HG02943 (cell line): ENCODE data around the gene KDELR1.
A peak's percentile ranks its signal among the peaks of the same experiment; 100 is the strongest.

Experiments
- ATAC-seq: cut with Tn5 transposase; IDR thresholded peaks from one replicate; pipeline ENCODE4 v1.9.1; 2021; ENCODE audit warnings: mild to moderate bottlenecking, low read depth, moderate library complexity; ENCODE audit not compliant: unreplicated experiment

KDELR1 gene

DNA sequence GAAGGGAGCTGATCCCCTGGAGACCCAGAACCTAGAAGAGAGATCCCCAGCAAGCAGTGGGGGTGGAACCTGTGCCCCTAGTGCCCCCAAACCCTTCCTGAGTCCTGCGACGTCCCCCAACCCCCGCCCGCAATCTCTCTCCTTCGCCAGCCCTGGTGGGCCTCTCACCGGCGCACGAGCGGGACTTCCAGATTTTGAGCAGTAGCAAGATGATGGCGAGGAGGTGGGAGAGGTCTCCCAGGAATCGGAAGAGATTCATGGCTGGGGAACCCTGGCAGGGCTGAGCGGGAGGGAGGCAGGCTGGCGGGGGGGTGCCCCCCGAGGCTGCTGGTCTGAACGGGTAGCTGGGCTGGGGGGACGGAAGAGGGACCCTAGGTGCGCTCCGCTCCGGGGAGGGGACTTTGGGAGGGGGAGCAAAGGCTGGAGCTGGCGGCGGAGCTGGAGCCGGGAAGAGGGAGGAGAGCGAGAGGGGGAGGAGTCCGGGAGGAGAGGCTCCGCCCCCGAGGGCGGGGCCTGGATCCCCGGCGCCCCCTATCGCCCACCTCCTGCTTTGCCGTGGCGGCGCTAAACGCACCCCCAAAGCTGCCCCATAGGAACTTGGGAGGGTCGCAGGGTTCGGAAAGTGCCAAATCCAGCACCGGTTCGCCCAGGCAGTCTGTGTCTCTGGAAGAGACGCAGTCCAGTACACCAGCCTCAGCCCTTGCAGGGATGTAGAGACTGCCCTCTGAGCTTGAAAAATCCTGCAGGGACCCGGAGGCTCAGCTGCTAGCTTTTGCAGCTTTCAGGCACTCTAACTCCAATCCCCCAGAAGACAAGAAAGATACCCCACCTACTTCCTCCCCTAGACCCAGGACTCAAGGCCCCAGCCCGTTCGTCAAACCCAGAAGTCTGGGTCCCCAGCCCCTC, at the start of gene KDELR1:
KDELR1 (minus strand) TSS at position 452 of the 906 bp plus-strand sequence; CDS start at position 259, 193 bp downstream.
- peak; percentile 75 for ATAC-seq

DNA sequence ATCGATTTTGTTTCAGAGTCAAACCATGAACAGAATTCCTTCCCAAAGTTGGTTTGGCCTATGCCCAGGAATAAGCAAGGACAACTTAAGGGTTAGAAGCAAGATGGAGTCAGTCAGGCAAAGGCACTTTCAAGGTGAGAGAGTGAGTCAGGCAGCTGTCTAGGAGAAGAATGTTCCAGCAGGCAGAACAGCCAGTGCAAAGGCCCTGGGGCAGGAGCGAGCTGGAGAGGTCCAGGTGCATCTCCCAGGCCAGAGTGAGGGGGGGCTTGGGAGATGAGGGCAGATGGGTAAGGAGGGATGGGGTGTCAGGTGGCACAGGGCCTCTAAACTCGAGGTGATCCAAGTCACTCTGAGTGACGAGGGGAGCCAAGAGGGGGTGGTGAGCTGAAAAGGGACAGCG, 45.2 kb upstream of the KDELR1 start:
- ATAC-seq, result no peak

DNA sequence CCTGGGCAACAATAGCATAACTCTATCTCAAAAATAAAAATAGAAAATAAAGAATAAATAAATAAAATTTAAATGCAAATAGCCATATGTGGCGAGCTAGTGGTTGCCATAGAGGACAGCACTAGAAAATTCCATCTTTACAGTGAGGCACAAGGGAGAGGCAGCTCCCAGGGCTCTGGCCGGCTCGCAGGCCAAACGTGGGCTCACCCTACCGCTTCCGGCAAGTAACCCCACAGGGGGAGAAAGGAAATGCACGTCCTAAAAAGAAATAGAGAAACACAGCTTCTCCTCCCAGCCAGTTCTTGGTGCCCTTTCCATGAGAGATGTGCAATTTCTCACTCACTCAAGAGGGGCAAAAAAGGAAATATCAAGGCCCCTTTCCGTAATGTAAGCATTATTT, 42.0 kb upstream of the KDELR1 start:
- ATAC-seq, result no peak

DNA sequence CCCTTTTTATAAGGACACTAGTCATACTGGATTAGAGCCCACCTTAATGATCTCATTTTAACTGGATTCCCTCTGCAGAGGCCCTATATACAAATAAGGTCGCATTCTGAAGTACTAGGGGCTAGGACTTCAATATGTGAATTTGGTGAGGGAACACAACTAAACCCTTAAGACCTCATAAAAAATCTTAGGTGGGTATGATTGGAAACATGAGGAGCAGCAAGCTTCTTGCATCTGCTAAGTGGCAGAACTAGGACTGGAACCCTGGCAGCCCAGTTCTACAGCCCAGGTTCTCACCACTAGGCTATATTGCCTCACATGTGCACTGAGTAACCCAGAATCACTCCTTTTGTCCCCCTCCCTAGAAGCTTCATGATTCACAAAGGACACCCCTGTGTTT, 37.3 kb upstream of the KDELR1 start:
- ATAC-seq, result no peak

DNA sequence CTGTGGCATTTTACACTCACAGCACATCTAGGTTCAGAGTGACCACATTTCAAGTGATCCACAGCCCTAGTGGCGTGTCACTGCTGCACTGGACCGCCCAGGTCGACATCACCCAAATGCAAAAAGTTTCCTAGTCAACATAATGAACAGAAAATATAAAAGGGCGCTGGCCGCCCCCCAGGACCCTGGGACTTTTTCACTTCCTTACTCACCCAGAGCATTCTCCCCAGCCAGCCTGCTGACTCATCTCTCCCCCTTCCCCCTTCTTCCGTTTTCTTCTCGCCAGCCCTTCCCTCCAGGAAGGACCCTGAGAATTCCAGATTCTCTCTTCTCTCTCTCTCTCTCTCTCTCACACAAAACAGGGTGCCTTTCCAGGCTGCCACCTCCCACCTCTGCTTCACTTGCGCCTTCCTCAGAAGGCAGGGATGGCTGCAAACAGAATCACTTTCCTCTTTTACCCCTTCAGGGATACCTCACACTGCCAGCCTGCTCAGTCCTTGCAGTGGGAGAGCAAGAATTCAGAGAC, 33.4 kb upstream of the KDELR1 start:
- no peak for ATAC-seq

DNA sequence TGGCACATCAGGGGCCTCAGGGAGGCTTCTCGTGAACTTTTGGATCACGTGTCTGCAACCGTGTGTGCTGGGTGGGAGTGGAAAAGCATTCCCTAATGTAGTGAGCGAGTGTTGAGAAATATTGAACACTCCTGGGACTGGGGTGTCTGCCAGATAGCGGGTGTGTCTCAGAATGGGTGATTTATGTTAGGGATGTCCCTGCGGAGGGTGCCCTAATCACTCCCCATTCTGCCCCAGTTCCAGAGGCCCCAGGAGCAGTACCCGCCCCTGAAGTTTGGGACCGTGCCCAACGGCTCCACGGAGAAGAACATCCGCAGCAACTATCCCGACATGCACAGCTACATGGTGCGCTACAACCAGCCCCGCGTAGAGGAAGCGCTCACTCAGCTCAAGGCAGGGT, 30.2 kb upstream of the KDELR1 start:
- no peak for ATAC-seq

DNA sequence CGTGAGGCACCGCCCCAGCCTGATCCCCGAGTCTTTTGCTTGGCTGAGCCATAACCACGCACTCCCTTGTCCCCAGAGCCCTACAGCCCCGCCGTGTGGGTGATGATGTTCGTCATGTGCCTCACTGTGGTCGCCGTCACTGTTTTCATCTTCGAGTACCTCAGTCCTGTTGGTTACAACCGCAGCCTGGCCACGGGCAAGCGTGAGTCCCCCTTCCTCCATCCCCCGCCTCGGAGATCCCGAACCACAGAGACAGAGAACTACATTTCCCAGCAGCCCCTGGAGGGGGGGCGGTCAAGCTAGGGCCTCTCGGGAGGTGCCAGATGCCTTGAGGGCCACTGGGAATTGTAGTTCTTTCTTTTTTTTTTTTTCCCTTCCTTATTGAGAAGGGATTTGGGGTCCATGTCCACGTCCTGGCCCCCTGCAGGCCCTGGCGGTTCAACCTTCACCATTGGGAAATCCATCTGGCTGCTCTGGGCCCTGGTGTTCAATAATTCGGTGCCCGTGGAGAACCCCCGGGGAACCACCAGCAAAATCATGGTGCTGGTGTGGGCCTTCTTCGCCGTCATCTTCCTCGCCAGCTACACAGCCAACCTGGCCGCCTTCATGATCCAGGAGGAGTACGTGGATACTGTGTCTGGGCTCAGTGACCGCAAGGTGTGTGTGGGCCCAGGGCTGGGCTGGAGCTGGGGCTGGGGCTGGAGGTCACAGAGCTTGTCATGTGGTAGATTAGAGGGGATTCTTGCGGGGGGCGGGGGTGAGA, 28.0 kb upstream of the KDELR1 start:
- no peak for ATAC-seq

DNA sequence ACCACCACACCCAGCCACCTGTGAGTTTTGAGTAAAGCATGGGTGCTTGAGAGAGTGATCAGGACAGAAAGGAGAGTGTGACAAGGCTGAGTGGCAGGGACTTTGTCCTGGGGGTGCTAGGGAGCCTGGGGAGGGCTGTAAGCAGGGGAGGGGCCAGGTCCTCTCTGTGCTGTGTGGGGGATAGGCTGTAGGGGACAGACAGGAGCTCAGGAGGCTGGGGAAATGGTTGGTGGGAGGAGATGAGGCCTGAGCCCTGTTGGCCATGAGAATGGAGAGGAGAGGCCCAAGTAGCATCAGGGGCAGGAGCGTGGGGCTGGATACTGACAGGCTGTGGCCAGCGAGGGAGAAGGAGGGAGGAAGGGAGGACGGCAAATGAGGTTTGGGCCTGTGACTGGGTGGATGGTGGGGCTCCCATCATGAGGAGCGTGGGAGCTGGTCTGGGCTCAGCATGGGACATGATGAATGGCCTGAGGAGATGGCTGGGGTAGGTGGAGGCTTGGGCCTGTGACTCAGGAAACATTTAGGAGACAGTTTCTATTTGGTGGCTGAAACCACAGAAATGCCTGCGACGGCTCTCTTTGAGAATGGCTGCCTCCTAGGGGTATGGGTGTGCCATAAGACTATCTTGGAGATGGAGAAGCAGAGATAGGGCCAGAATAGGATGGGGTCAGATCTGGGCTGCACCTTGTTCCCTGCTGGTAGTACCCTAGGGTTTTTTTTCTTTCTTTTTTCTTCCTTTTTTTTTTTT, 27.1 kb upstream of the KDELR1 start:
- no peak for ATAC-seq

DNA sequence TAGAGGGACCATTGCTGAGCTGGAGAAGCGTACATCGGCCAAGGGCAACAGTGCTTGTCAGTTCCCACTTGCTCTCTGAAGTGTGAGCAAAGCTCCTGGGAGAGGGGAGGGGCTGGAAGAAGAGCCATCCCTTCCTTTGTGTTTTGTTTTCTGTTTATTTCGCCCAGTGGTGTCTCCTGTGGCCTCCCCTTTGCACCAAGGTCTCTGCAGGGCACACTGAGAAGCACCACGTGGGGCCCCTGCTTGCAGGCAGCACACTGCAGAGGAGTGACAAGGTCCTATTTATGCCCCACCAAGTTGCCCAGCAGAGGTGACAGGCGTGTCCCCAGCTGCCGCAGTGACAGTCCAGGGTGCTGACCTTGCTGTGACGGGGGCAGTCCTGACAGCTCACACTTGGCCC, 26.1 kb upstream of the KDELR1 start:
- ATAC-seq, result no peak

DNA sequence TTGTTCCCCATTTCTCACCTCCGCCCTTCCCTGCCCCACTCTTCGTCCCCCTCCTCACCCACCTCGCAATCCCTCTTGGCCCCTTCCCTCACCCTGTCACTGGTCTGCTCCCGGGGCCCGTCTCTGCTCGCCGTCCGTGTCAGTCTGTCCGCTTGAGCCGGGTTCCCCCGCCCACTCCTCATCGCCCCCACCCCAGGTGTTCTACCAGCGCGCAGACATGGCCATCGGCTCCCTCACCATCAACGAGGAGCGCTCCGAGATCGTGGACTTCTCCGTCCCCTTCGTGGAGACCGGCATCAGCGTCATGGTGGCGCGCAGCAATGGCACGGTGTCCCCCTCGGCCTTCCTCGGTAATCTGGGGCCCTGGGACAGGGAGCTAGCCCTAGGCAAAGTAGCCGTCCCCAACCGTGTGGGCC, 24.5 kb upstream of the KDELR1 start:
- ATAC-seq, result no peak

DNA sequence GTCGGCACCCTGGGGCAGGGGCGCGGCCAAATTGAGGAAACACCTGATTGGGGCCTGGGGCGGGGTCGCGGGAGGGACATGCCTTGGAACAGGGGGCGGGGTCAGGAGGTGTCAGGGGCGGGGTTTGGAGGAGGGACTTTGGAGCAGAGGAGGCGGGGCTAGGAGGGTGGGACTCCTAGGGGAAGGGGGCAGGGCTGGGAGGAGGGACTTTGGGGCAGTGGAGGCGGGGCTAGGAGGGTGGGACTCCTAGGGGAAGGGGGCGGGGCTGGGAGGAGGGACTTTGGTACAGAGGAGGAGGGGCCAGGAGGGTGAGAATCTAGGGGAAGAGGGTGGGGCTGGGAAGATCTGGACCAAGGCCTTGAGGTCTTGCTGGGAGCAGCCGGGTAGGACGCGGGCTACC, 24.0 kb upstream of the KDELR1 start:
- no peak for ATAC-seq

DNA sequence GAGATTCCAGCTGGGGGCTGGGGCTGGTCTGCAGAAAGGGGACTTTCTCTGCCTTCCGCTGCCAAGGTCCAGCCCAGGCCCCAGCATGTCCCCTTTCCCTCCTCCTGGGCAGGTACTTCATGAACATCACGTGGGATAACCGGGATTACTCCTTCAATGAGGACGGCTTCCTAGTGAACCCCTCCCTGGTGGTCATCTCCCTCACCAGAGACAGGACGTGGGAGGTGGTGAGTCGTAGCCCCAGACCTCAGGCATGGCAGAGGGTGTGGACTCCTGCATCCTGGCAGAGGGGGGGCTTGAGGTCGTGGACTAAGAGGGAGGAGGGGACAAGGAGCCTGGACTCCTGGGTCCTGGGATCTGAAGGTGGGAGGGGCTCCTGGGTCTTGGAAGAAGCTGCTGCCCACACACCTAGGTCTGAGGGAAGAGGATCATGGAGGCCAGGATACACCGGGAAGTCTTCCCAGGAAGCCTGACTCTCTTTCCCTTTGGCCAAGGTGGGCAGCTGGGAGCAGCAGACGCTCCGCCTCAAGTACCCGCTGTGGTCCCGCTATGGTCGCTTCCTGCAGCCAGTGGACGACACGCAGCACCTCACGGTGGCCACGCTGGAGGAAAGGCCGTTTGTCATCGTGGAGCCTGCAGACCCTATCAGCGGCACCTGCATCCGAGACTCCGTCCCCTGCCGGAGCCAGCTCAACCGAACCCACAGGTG, 22.7 kb upstream of the KDELR1 start:
- ATAC-seq, result no peak

DNA sequence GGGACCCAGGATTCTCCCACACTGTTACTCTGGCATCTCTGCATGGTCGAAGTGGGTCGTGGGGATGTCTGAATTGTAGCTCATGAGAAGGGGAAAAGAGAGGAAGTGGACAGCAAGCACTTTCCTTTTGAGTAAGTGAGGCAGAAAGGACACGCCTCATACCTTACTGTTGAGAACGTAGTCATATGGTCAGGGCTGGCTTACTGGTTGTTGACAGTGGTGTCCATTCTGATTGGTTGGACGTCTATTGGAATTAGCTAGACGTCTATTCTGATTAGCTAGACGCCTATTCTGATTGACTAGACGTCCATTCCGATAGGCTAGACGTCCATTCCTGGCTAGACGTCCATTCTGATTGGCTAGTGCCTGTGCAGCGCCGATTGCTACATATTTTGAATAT, 14.5 kb upstream of the KDELR1 start:
- ATAC-seq, result no peak

DNA sequence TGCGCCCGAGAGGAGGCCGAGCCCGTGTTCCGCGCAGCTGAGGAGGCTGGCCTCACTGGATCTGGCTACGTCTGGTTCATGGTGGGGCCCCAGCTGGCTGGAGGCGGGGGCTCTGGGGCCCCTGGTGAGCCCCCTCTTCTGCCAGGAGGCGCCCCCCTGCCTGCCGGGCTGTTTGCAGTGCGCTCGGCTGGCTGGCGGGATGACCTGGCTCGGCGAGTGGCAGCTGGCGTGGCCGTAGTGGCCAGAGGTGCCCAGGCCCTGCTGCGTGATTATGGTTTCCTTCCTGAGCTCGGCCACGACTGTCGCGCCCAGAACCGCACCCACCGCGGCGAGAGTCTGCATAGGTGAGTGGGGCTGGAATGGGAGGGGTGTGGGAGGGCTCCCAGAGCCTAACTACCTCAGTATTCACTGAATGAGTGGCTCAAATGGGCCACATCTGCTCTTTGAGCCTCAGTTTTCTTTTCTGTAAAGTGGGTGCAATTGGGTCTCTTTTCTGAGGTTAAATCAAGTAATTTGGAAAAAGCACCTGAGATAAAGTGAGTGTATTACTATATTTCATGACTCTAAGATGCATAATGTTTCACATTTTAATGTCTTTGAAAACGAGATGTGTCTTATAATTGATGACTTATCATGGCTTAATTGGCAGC, 13.8 kb upstream of the KDELR1 start:
- ATAC-seq, result no peak

DNA sequence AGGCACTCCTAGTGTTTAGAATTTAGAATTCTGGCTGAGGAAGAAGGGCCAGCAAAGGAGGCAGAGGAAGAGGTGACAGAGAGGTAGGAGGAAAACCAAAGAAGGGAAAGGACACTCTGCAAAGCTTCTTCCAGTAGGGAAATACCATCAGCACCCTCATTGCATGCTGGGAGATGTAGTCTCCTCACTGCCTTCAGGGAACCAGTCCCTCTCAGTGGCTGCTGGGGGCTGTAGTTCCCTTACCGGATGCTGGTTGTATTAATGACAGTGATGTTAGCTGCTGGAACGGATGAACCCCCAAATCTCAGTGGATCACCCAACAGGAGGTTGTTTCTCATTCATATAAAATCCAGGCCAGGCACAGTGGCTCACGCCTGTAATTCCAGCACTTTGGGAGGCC, 12.3 kb upstream of the KDELR1 start:
- ATAC-seq, result no peak

DNA sequence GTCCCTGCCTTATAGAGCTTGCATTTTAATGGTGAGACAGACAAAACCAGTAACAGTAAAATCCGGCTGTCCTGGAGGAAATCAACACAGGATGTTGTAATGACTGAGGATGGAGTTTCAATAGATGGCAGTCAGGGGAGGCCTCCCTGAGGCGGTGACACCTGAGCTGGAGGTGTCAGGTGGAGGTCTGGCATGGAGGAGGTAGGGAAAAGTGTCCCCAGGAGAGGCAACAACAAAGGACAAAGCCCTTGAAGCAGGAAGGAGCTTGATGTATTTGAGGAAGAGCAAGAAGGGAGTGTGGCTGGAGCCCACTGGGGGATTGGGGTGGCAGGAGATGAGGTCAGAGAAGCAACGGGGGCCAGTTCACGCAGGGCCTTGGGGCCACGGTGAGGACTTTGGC, 9.9 kb upstream of the KDELR1 start:
- ATAC-seq, result no peak

DNA sequence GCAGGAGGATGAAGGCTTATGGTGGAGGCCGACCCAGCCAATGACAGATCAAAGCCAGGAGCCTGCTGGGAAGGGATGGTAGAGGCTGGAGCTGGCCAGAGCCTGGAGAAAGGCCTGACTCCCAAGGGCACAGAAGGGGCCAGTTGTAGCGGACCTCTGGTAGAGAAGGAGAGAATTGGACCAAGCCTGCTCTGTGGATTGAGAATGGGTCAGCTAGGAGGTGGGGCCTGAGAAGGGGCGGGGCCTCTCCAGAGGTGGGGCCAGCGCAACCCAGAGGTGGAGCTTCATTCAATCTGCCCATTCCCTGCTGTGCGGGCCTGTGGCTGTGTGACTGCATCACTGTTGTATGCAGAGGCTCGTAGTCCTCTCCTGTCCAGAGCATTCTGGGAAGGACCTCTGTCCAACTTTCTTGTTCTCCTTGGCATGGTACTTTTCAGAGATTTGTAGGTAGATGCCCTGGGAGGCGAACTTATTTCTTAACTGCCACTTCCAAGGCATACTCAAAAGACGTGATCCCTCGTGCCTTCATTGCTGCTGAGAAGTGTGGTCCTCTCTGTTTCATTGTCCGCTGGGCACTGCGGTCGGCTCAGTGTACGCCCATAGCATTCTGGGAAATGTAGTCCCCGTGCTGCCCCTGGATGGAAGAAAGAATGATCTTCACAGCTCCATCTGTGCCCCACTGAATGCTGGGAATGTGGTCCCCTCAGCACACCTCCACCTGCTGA, 8.8 kb upstream of the KDELR1 start:
- ATAC-seq, result no peak

DNA sequence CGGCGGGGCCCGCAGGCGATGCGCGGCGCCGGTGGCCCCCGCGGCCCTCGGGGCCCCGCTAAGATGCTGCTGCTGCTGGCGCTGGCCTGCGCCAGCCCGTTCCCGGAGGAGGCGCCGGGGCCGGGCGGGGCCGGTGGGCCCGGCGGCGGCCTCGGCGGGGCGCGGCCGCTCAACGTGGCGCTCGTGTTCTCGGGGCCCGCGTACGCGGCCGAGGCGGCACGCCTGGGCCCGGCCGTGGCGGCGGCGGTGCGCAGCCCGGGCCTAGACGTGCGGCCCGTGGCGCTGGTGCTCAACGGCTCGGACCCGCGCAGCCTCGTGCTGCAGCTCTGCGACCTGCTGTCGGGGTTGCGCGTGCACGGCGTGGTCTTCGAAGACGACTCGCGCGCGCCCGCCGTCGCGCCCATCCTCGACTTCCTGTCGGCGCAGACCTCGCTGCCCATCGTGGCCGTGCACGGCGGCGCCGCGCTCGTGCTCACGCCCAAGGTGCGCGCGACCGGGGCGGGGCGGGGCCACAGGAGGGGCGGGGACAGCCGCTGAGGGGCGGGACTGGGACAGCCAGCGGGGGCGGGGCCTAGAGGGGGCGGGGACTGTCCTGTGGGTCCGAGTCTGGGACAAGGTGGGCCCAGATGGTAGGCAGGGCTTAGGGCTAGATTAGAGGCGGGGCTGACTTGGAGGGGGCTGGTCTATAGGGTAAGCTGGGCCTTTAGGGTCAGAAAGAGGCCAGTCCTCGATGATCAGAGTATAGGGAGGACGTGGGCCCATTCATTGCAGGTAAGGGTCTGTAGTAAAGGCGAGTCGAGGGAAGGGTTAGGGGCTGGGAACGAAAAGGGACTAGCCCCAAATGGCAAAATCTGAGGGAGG, 7.3 kb upstream of the KDELR1 start:
- ATAC-seq, result no peak
